Mesenchymal stem cell (in vitro differentiated cells and primary cell): ENCODE results near the gene CD79B.
"Not testable (repeated sequence)": the region's sequence is repeated elsewhere in the genome, so short reads cannot be mapped to it uniquely, and the experiment has no call there.

Source experiments
- DNase-seq: peaks from one replicate; pipeline ENCODE4 v3.0.0-alpha.2; 2013
- H2AFZ ChIP-seq: one replicate; pipeline ENCODE4 v1.6.1; 2013; ENCODE audit warnings: low read depth, mild to moderate bottlenecking, control low read depth, inconsistent platforms, low read length, moderate library complexity
- H2AK5ac ChIP-seq: 2 replicates; pipeline ENCODE4 v1.6.1; 2013; ENCODE audit warnings: low read length, moderate library complexity, mild to moderate bottlenecking, inconsistent platforms; ENCODE audit not compliant: severe bottlenecking
- H2BK120ac ChIP-seq: one replicate; pipeline ENCODE4 v1.6.1; 2013; ENCODE audit warnings: low read depth, mild to moderate bottlenecking, inconsistent platforms, low read length, moderate library complexity
- H2BK12ac ChIP-seq, 2 experiments: one replicate each; pipeline ENCODE4 v1.6.1; 2013; ENCODE audit warnings: inconsistent platforms in 2 of 2, low read length in 2 of 2, mild to moderate bottlenecking in 2 of 2, moderate library complexity in 2 of 2, control low read depth in 1 of 2
- H2BK15ac ChIP-seq: one replicate; pipeline ENCODE4 v1.6.1; 2013; ENCODE audit warnings: mild to moderate bottlenecking, low read depth, inconsistent platforms; ENCODE audit not compliant: poor library complexity, severe bottlenecking
- H2BK5ac ChIP-seq: 2 replicates; pipeline ENCODE4 v1.6.1; 2013; ENCODE audit warnings: low read depth, mild to moderate bottlenecking, low read length, control low read depth, inconsistent platforms; ENCODE audit not compliant: poor library complexity, severe bottlenecking
- H3K14ac ChIP-seq, 2 experiments: one replicate each; pipeline ENCODE4 v1.6.1; 2013; ENCODE audit warnings: inconsistent platforms in 2 of 2, low read length in 2 of 2, control low read depth in 1 of 2, mild to moderate bottlenecking in 1 of 2, moderate library complexity in 1 of 2
- H3K18ac ChIP-seq, 2 experiments: one replicate each; pipeline ENCODE4 v1.6.1; 2013; ENCODE audit warnings: inconsistent platforms in 2 of 2, low read length in 2 of 2, control low read depth in 1 of 2, low read depth in 1 of 2, mild to moderate bottlenecking in 1 of 2
- H3K23ac ChIP-seq, 2 experiments: one replicate each; pipeline ENCODE4 v1.6.1; 2013; ENCODE audit warnings: inconsistent platforms in 2 of 2, low read length in 2 of 2, mild to moderate bottlenecking in 2 of 2, moderate library complexity in 2 of 2, control low read depth in 1 of 2
- H3K27ac ChIP-seq: 2 replicates; pipeline ENCODE4 v1.5.1; 2013; ENCODE audit warnings: mild to moderate bottlenecking, moderate library complexity, low read length, control low read depth, inconsistent platforms; ENCODE audit not compliant: poor library complexity, severe bottlenecking
- H3K27me3 ChIP-seq, 2 experiments: 2 replicates each; pipeline versions ENCODE4 v1.6.1 to v1.7.0; 2013; ENCODE audit warnings: low read length in 2 of 2, mild to moderate bottlenecking in 2 of 2, moderate library complexity in 2 of 2, control low read depth in 1 of 2, inconsistent platforms in 1 of 2; ENCODE audit not compliant: control insufficient read depth in 1 of 2, insufficient read depth in 1 of 2
- H3K36me3 ChIP-seq, 2 experiments: 2 replicates each; pipeline versions ENCODE4 v1.6.1 to v1.7.0; 2013; ENCODE audit warnings: low read length in 2 of 2, control low read depth in 1 of 2, inconsistent platforms in 1 of 2, low read depth in 1 of 2, mild to moderate bottlenecking in 1 of 2; ENCODE audit not compliant: insufficient read depth in 2 of 2, control insufficient read depth in 1 of 2
- H3K4ac ChIP-seq, 2 experiments: one replicate each; pipeline ENCODE4 v1.6.1; 2013; ENCODE audit warnings: inconsistent platforms in 2 of 2, low read length in 2 of 2, mild to moderate bottlenecking in 2 of 2, moderate library complexity in 2 of 2, control low read depth in 1 of 2, low read depth in 1 of 2
- H3K4me1 ChIP-seq: 2 replicates; pipeline ENCODE4 v1.6.1; 2013; ENCODE audit warnings: low read depth, low read length, control low read depth; ENCODE audit not compliant: control insufficient read depth, insufficient read depth
- H3K4me2 ChIP-seq: 2 replicates; pipeline ENCODE4 v1.6.1; 2013; ENCODE audit warnings: low read length, mild to moderate bottlenecking, inconsistent platforms; ENCODE audit not compliant: poor library complexity, severe bottlenecking
- H3K4me3 ChIP-seq, 2 experiments: 2 replicates each; pipeline versions ENCODE4 v1.5.1 to v1.7.0; 2013; ENCODE audit warnings: low read length in 2 of 2, mild to moderate bottlenecking in 2 of 2, control low read depth in 1 of 2, low read depth in 1 of 2; ENCODE audit not compliant: insufficient read depth in 1 of 2
- H3K79me1 ChIP-seq: replicated peaks from 2 replicates; pipeline ENCODE4 v1.6.1; 2013; ENCODE audit warnings: mild to moderate bottlenecking, control low read depth, low read length, inconsistent platforms; ENCODE audit not compliant: poor library complexity, severe bottlenecking
- H3K9ac ChIP-seq: 2 replicates; pipeline ENCODE4 v1.7.0; 2013; ENCODE audit warnings: mild to moderate bottlenecking, low read length, moderate library complexity
- H3K9me3 ChIP-seq: 2 replicates; pipeline ENCODE4 v1.7.0; 2013; ENCODE audit warnings: mild to moderate bottlenecking, low read length; ENCODE audit not compliant: control insufficient read depth
- H4K8ac ChIP-seq: one replicate; pipeline ENCODE4 v1.6.1; 2013; ENCODE audit warnings: inconsistent platforms, mild to moderate bottlenecking, low read length, moderate library complexity
- H4K91ac ChIP-seq: one replicate; pipeline ENCODE4 v1.6.1; 2013; ENCODE audit warnings: mild to moderate bottlenecking, low read length, inconsistent platforms
- WGBS: methylation state at CpG from one replicate; pipeline ENCODE4 v1.1.7; 2013; ENCODE audit warnings: mixed read lengths; 5-methylcytosine and 5-hydroxymethylcytosine counted together

CD79B gene

DNA sequence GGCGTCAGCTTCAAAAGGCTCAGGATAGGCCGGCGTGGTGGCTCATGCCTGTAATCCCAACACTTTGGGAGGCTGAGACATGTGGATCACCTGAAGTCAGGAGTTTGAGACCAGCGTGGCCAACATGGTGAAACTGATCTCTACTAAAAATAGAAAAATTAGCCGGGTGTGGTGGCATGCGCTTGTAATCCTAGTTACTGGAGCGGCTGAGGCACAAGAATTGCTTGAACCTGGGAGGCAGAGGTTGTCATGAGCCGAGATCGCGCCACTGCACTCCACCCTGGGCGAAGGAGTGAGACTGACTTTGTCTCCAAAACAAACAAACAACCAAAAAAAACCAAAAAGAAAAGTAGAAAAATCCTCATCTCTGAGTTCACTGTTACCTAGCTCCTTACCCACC is 47.0 kb downstream of the CD79B start:
- not testable (repeated sequence) for H2BK12ac ChIP-seq, H3K4me2 ChIP-seq, H2BK5ac ChIP-seq, H3K9me3 ChIP-seq, H2AFZ ChIP-seq, H4K8ac ChIP-seq, H2BK15ac ChIP-seq, H3K18ac ChIP-seq, H3K36me3 ChIP-seq, H4K91ac ChIP-seq, H2AK5ac ChIP-seq, H3K27ac ChIP-seq, H3K4me3 ChIP-seq, H3K14ac ChIP-seq, H3K4me1 ChIP-seq, H3K9ac ChIP-seq, H3K79me1 ChIP-seq, H2BK120ac ChIP-seq, DNase-seq, H3K23ac ChIP-seq, H3K4ac ChIP-seq
- WGBS, result 92% methylated on average over 11 of the region's 11 CpGs
- H3K27me3 ChIP-seq, result peaks cover 10 to 21% of the 10 kb centered on the region in 2 experiments

DNA sequence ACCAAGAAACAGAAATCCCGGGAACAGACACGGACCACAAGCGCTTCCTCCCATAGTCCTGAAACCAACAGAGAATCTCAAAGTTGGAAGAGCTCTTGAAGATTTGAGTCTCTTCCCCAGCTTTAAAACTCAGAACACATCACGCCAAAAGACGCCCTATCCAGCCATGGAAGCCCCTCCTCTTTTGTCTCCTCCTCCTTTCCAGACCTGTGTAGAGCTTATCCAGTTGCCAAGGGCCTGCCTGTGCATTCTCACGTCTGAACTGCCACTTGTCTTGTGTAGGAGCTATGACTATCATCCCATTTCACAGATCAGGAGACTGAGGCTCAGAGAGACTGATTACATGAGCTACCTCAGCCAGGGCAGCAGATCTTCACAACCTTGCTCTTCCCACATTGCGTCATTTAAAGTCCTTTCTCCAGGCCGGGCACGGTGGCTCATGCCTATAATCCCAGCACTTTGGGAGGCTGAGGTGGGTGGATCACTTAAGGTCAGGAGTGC is 49.5 kb downstream of the CD79B start:
- not testable (repeated sequence) for H3K9ac ChIP-seq, H3K18ac ChIP-seq, H3K36me3 ChIP-seq, H3K27ac ChIP-seq, H2AK5ac ChIP-seq, H2AFZ ChIP-seq, H2BK5ac ChIP-seq, H3K14ac ChIP-seq, H4K8ac ChIP-seq, H3K4me1 ChIP-seq, H3K9me3 ChIP-seq, H4K91ac ChIP-seq, H3K4me2 ChIP-seq, H2BK15ac ChIP-seq, DNase-seq, H3K79me1 ChIP-seq, H3K4ac ChIP-seq, H2BK120ac ChIP-seq, H3K23ac ChIP-seq, H3K4me3 ChIP-seq, H2BK12ac ChIP-seq
- 79% methylated on average over 6 of the region's 9 CpGs for WGBS
- peaks cover 9 to 29% of the 10 kb centered on the region in 2 experiments for H3K27me3 ChIP-seq

DNA sequence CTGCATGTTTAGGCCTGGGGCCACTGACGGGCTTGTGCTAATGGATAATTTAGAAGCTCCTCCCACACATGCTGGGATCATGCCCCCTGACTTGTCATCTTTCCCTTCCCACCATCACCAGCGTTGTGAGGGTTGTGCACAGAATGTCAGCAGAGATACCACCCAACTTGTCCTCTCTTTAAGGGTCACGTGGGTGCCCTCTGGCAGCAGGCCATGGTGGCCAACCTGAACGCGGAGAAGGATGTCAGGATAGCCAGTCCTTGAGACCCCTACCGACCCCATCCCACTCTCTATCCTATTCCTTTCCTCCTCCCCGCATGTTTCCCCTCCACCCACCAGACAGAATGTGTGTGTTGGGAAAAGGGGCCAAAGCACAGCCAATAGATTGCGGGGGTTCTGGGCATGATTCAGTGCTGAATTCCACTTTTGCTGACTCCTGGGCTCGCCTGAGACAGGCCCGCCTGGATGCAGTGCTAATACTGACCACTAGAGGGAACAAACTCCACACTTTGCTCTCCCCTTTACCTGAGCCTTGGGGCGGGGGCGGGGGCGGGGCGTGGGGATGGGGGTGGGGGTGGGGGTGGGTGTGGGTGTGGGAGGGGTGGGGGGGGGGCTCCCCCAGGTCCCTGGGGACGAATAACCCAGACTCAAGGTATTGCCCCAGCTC is 50.1 kb downstream of the CD79B start, which contains the start of gene GH2:
TSS of gene GH2 (minus strand) at position 10 of the 667 bp plus-strand sequence. CDS start 143 bp downstream, outside the sequence.
- Histone ChIP-seq H3K27ac (no peak within 1 kb of the TSS), H3K27me3 (peaks cover 9 to 32% of the 10 kb centered on the region in 2 experiments), H3K9ac (no peak within 1 kb of the TSS), H3K4me2 (no peak within 1 kb of the TSS), H2AFZ (no peak within 1 kb of the TSS), H2AK5ac (no peak within 1 kb of the TSS), H4K91ac (no peak within 1 kb of the TSS), H3K36me3 (no peaks in the 10 kb centered on the region), H3K23ac (no peak within 1 kb of the TSS), H3K9me3 (no peaks in the 10 kb centered on the region), H2BK15ac (no peak within 1 kb of the TSS), H3K4me1 (no peaks in the 10 kb centered on the region), H3K79me1 (no peaks in the 10 kb centered on the region), H3K14ac (no peak within 1 kb of the TSS), H3K18ac (no peak within 1 kb of the TSS), H2BK5ac (no peak within 1 kb of the TSS), H2BK120ac (no peak within 1 kb of the TSS), H3K4ac (no peak within 1 kb of the TSS), H2BK12ac (no peak within 1 kb of the TSS), H3K4me3 (no peak within 1 kb of the TSS), H4K8ac (peak within 1 kb of the TSS; percentile 12)
- DNase-seq, result peak; percentile 42
- WGBS, result 44% methylated on average over 5 of the region's 15 CpGs

DNA sequence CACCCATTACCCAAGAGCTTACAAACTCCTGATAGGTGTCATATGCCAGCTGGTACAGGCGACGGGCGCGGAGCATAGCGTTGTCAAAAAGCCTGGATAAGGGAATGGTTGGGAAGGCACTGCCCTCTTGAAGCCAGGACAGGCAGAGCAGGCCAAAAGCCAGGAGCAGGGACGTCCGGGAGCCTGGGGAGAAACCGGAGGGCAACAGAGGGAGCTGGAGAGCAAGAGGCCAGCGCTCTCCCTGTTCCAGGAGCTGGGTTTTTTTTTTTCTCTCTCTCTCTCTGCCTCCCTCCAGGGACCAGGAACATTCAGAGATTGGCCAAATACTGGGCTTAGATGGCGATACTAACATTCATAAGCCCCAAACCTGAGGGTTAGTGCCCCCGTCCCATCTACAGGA is 50.8 kb downstream of the CD79B start:
- H2BK5ac ChIP-seq, H2BK120ac ChIP-seq, H4K91ac ChIP-seq, H3K23ac ChIP-seq, H3K36me3 ChIP-seq, H2BK12ac ChIP-seq, H3K4me3 ChIP-seq, H2AK5ac ChIP-seq, H4K8ac ChIP-seq, H3K79me1 ChIP-seq, H2BK15ac ChIP-seq, H3K27ac ChIP-seq, H3K18ac ChIP-seq, H3K4me2 ChIP-seq, H3K4me1 ChIP-seq, H3K9ac ChIP-seq, H2AFZ ChIP-seq, H3K9me3 ChIP-seq, H3K14ac ChIP-seq, H3K4ac ChIP-seq: not testable (repeated sequence)
- whole genome bisulfite sequencing, result 17% methylated on average over 11 of the region's 11 CpGs
- peaks cover 9 to 39% of the 10 kb centered on the region in 2 experiments for H3K27me3 ChIP-seq
- DNase-seq, result peak; percentile 22
